ENCODE data around the gene AKNA.

GRCh38 chr9:114389612-114390368 is 2.0 kb upstream of the AKNA start:
- TF ChIP-seq CTCF (IDR thresholded peaks at IDR 0.05) (no peak), EZH2 (IDR thresholded peaks at IDR 0.05; ENCODE audit: borderline replicate concordance, insufficient read depth, low read depth, low read length, poor library complexity, severe bottlenecking) (no peak)
